Occipital lobe (tissue), 2 donors: ENCODE measurements around the gene ITGB2. TPM values are rescaled to one million over a fixed set of nuclear protein-coding genes. Genes with fewer than 3 reads are reported as not detected.
A peak's percentile ranks its signal among the peaks of the same experiment; 100 is the strongest.
"Not testable (repeated sequence)": the region's sequence is repeated elsewhere in the genome, so short reads cannot be mapped to it uniquely, and the experiment has no call there.

Source experiments
- DNase-seq: peaks from one replicate; lab custom pipeline; 2025; lab: John Stamatoyannopoulos, UW
- total RNA-seq: library from RNA; depleted of rRNA; stranded (reverse); fragments of >200 nt; gene quantifications from one replicate; pipeline ENCODE4 v1.2.3, GENCODE V29; 2014

ITGB2 gene
- total RNA-seq, 1 donor from 2014 or later = 9.2 TPM

DNA sequence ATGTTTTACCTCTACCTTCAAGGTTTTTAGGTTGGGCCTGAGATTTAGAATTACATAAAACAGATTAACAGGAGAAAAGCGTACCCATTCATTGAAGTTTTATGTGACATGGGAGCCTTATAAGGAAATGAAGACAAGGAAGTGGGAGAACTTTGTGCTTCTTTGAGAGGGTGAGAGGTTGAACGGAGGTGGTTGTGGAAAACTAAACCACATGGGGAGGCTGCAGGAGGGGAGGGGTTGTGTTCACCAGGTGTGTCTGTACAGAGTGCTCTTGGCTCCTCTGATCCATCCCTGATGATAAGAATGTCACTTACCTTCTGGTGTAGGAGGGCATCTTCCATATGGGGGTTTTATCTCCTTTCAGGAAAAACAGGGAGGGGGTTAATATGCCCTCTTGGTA is 21.9 kb upstream of the ITGB2 start:
- no peak for DNase-seq

DNA sequence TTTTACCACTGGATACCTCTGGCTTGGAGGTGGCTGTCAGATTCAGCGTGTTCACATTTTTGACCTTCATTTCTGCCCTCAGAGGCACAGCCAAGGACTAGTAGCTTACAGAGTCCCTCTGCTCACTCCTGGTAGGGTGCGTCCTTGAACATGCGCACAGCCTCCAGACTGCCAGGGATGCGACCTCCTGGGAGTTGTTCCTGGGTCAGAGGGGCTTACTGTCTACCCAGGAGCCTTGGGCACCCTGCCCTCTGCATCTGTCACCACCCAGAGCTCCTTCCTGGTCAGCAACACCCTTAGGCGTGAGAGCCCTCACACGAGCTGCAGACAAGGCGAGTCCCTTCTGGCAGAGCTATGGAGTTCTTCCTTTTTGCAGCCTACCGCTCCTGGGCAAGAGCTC is 20.9 kb upstream of the ITGB2 start:
- no peak for DNase-seq

DNA sequence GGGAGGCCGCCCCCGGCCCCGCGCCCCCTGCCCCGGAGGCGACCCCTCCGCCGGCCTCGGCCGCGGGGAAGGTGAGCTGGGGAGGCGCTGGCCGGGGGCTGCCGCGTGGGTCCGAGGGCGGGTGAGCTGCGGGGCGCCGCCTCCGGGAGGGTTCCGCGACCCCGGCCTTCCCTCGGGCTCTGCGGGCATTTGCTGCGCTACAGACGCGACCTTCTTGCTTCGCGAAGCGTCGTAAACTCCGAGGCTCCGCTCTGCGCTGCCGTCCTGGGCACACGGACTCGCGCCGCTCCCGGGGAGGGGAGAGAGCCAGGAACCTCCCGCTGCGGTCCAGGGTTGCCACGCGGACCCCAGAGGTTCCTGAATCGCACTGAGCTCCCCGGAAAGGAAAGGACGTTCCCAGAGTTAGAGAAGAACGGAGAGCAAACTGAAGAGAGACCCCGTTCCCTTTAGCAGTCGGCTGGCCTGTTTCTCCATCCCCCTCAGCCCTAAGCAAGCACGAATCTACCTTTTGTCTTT is 19.5 kb upstream of the ITGB2 start:
- DNase-seq = no peak

DNA sequence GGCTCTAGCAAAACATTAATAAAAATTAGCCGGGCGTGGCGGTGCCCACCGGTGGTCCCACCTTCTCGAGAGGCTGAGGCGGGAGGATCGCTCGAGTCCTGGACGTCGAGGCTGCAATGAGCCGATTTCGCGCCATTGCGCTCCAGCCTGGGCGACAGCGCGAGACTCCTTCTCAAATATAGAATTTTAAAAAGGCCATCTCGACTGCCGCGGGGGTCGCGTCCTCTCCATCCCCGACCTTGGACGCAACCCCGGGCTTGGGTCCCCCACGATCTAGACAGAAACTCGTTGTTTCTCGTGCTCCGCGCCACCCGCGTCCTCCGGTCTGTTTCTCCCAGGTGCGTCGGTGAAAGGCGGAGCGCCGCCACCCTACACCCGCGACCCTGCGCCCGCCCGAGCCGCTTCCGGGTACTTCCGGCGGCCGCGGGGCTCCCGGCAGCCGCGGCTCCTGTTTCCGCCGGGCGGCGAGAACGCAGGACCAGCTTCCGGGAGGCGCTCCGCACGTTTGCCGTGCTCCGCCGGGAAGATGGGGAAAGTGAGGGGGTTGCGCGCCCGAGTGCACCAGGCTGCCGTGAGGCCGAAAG is 18.9 kb upstream of the ITGB2 start, which contains the start of gene SLX9:
TSS of gene SLX9 (plus strand) at position 498 of the 584 bp plus-strand sequence. CDS start at position 527, 29 bp downstream.
- peak; percentile 53 for DNase-seq

DNA sequence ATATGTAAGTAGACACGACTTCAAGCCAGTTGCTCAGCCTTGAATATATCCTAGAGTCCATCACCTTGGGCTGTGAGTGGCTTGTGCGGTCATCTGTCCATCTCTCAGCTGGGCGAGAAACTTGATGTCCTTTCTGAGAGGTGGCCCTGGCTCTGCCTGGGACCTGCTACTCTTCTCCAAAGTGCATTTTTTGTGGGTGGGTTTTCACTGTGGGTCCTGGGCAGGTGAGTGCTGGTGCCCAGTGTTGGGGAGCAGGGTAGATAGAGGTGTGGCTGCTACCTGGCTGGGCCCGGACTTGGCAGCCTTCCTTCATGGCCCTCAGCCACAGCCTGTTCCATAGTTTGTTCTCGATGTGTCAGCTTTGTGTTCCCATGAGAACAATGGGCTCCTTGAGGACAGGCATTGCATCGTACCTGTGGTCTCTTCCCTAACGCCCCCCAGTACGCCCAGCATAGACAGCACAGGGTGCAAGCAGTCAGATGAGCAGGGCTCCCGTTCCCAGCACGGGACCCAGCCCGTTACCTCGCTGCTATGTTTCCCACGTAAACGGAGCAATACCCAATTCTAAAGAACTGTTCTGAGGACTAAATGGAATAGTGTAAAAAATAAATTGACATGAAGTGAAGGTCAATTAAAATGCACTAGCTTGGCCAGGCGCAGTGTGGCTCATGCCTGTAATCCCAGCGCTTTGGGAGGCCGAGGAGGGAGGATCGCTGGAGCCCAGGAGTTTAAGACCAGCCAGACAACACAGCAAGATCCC is 18.3 kb upstream of the ITGB2 start:
- DNase-seq = no peak

DNA sequence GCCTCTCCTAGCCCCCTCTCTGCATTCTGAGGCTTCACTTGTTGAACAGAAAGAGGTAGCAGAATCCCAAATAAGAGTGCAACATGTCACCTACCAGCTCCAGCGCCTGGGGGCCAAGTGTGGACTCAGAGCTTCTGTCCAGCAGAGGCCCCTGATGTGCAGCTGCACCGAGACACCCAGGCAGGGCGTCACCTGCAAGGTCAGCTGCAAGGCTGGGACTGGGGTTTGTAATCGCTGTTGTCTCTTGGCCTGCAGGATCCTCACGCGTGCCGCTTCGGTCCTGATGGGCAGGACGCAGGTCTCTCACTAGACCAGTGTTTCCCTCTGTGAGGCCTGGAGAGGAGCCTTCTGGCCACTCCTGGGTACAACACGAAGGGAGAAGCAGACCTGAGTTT is 14.8 kb upstream of the ITGB2 start:
- DNase-seq = no peak

DNA sequence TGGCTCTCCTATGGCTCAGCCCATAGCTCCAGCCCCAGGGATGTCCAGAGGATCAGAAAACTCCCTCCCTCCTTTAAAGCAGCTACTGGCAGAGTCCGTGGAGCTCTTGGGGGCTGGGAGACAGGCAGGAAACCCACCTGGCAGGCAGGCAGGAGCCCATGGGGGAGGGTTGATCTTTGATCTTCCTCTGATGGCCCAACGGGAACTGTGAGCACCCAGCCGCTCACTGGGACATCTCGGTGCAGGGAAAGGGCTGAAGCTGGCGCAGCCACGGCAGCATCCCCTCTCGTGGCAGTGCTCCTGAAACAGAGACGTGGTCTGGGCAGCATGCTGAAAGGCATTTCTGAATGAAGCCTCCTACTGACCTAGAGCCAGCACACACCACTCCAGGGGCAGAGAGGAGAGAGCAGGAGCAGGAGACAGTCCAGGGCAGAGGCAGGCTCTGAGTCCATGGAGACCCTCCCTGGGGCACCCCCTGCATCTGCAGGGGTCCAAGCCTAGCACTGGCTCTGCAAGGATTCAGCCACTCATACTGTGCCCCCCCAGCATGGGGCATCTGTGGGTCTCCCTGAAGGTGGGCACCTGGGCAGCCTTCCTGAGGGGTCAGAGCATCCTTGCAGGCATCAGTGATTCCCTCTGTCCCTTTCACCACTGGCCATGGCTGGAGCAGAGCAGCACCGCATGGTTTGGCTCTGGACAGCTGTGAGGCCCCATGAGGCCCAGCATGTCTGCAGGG is 14.3 kb upstream of the ITGB2 start:
- no peak for DNase-seq

DNA sequence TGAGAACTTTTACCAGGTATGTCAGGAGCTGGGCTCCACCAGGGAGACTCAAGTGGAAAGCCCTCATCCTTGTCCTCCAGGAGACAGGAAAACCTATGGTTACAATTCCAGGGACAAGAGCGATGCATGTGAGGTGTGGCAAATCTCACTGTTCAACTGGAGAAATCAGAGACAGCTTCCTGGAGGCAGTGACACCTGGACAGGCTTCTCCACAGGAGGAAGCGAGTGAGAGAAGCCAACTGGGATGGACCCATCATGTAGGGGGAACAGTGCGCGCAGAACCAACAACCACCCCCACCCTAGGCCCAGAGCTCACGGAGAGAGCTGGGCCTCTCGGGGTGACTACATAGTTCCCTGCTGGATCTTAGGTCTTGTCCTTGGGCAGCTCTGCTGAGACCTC is 13.6 kb upstream of the ITGB2 start:
- no peak for DNase-seq

DNA sequence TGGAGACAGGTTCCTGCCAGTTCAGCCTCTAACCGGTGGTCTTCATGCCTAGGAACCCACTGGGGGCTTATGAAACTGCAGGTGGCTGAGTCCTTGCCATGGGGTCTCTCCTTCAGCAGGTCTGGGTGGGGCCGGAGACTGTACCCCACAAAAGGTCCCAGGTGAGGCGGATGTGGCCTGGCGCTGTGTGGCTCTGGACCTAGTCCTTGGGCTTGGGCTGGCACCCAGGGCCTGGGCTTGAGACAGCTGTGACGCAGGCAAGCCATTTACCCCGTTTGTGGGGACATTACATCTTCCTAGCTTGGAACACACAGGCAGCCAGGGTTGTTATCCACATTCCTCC is 13.2 kb upstream of the ITGB2 start:
- DNase-seq = no peak

DNA sequence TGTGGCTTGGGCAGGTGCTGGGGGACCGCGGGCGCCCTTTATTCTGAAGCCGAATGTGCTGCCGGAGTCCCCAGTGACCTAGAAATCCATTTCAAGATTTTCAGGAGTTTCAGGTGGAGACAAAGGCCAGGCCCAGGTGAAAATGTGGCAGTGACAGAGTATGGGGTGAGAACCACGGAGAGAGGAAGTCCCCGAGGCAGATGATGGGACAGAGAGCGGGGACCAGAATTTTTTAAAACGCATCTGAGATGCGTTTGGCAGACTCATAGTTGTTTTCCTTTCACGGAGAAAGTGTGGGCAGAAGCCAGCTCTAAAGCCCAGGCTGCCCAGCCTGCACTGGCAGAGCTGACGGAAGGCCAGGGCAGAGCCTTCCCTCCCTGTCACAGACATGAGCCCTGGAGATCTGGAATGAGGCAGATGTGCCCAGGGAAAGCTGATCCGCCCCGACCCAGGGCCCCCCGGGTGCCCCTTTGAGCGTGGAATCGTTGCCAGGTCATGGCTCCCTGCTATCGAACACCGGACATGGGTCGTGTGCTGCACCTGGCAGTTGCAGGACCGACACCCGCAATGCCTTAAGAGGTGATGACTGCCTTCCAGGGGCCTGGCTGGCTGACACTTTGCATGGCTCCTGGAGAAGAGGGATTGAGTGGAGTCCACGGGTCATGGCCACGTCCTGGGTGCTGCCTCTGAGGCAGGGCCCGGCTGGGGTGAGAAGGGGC is 12.7 kb upstream of the ITGB2 start:
- no peak for DNase-seq

DNA sequence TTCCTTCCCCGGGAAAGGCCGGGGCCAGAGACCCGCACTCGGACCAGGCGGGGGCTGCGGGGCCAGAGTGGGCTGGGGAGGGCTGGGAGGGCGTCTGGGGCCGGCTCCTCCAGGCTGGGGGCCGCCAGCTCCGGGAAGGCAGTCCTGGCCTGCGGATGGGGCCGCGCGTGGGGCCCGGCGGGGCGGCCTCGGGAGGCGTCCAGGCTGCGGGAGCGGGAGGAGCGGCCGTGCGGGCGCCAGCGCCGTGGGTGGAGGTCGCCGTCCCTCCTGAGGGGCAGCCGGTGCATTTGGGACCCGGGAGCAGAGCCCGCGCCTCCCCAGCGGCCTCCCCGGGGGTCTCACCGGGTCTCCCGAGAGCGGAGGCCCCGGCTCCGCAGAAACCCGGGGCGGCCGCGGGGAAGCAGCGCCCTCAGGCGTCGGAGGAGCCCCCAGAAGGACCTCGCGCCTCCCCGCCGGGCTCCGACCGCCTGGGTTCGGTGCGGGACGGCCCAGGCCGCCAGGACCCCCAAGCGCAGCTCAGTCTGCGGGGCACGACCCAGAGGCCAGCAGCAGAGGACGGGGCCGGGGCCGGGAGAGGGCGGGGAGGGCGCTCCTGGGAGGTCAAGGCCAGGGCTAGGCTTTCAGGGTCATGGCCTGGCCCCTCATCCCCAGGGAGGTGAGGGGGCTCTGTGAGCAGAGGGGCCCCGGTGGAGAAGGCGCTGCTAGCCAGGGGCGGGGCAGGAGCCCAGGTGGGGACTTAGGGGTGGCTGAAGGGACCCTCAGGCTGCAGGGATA is 11.9 kb upstream of the ITGB2 start:
- DNase-seq = no peak

DNA sequence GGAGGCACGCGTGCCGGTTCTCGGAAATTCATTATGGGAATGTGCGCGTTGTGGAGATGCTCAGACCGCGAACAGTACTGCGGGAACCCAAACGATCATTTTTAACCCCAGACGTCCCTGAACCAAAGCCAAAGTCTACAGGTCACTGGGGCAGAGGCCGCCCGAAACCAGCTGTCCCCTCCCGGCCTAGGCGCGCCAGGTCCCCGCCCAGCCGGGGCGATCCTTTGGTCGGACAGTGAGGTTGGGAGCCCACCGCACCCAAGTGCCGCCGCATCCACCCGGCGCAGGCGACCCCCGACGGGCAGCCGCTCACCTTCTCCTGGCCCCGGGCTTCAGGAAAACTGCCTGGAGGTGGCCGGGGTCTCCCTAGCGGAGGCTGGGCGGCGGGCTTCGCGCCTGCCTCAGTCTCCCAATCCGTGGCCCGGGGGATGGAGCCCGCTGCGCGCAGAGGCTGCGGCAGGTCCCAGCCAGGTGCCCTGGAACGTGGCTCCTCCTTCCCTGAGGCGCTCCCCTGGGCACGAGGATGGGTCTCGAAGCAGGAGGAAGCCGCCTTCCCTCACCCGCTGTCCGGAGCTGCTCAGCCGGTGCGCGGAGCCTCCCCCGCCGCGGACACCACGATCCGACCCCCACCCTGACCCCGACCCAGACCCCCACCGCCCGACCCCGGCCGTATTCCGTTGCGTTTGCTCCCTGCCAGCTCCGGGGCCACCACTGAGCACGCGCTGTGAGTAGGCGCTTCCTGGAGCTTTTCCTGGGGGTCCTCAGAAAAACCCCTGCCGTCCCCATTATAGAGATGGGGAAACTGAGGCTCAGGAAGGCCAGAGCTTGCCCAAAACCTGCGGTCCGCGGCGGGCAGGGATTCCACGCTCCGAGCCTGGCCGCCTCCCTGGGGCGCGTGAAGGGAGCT is 11.1 kb upstream of the ITGB2 start:
- no peak for DNase-seq

DNA sequence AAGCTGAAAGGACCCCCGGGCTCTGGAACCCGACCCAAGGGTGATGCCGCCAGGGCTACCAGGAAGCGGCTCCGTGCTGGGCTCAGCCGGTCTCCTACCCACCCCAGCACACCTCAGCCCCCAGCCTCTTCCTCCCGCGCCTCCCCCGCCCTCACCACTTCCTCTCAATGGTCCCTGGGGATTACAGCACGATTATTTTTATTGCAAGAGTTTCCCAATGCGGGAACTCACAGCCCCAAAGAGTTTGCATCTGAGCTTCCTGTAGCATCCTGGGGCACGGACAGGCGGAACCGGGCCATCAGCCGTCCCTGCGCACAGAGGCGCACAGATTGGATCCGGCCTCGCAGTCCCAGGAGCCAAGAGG is 10.4 kb upstream of the ITGB2 start:
- no peak for DNase-seq

DNA sequence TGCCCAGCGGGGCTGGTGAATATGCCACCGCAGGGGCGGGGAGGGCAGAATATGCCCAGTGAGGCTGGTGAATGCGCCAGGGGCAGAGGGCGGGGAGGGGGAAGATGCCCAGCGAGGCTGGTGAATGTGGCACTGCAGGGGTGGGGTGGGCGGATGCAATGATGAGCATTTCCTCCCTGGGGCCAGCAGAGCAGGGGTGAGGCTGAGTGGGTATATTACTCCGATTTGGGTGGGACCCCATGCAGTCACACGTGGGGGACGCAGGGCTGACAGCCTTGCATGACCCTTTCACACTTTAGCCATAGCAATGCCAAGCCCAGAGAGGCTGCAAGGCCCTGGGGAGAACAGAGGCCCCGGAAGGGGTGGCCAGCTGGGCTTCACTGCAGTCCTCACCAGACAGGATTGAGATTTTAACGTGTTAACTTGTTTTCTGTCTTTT is 9.9 kb upstream of the ITGB2 start:
- DNase-seq = no peak

DNA sequence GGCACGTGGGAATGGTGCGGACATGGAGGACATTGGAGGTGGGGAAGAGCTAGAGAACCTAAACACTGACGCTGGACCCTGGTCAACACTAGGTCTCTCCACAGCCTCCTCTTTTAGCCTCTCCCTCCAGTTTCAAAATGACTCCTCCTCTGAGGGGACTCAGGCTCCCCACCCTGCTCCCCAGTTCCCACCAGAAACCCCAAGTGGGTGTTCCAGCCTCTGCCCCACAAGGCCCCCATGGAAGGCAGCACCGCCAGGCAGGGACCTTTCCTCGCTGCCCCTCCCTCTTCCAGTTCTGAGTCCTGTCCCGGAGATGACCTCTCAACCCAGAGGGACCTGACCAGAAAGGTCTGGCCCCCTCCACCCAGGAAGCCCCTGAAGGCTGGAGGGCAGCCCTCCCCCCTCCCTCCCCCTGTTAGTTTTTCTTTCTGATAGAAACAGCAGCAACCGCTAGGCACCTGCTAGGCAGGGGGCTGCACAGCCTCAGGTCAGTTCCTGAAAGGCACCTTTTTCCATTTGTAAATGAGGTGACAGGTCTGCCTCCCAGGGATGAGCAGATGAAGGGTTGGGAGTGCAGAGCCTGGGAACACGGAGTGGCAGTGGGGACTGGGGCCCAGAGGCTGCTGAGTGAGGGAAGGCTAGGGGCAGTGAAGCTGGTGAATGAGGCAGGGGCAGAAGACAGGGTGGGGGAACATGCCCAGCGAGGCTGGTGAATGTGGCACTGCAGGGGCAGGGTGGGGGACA is 9.3 kb upstream of the ITGB2 start:
- no peak for DNase-seq

DNA sequence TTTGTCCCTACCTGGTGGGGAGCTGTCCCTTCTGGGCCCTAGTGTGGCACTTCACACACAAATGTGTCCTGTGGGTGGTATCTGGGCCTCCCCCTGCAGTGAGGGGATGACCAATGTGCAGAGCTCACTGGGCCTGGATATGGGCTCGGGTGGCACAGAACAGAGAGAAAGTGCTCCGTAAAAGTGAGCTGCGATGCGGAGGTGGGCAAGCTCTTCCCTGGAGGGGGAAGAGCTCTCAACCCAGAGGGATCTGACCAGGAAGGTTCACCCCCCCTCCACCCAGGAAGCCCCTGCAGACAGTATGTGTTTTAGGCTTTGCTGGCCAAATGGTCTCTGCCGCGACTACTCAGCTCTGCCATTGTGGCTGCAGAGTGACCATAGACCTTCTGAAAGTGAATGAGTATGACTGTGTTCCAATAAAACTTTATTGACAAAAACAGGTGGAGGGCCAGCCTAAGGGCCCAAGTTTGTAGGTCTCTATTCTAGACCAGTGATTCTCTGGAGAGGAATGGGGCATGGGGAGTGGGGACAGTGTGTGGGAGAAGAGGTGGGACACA is 8.6 kb upstream of the ITGB2 start:
- DNase-seq = no peak

DNA sequence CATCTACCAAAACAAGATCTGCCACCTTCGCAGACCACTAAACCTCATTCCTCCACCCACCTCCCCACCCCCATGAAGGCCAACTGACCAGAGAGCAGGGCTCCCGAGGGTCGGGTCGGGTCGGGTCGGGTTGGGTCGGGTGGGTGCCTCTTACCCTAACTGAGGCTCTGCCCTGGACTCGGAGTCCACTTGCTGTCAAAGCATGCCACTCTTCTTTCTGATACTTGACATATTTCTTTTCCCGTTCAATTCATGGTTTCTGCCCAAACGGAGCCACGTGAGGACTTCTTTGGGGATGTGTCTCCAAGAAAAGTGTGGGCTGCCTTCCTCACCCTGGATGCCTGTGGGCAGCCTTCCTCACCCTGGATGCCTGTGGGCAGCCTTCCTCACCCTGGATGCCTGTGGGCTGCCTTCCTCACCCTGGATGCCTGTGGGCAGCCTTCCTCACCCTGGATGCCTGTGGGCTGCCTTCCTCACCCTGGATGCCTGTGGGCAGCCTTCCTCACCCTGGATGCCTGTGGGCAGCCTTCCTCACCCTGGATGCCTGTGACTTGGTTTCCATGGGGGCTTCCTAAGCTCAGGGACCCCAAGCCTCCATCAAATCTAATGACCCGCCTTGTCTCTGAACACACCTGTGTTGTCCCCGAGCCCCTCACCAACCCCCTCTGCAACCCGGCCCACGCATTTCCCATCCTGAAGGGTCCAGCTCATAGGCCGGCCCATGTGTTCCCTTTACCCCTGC is 8.0 kb upstream of the ITGB2 start:
- DNase-seq = not testable (repeated sequence)
